ENCODE data around the gene MRTFB. TPM values are rescaled to one million over a fixed set of nuclear protein-coding genes. Genes with fewer than 3 reads are reported as not detected.

The MRTFB gene
- total and polyA plus RNA-seq, 2 of the 13 experiments (the other 11 are each of a cell fraction or from before 2014, with no cell fraction given): 11.4 to 14.0 TPM

- TF ChIP-seq, protein P1, sequence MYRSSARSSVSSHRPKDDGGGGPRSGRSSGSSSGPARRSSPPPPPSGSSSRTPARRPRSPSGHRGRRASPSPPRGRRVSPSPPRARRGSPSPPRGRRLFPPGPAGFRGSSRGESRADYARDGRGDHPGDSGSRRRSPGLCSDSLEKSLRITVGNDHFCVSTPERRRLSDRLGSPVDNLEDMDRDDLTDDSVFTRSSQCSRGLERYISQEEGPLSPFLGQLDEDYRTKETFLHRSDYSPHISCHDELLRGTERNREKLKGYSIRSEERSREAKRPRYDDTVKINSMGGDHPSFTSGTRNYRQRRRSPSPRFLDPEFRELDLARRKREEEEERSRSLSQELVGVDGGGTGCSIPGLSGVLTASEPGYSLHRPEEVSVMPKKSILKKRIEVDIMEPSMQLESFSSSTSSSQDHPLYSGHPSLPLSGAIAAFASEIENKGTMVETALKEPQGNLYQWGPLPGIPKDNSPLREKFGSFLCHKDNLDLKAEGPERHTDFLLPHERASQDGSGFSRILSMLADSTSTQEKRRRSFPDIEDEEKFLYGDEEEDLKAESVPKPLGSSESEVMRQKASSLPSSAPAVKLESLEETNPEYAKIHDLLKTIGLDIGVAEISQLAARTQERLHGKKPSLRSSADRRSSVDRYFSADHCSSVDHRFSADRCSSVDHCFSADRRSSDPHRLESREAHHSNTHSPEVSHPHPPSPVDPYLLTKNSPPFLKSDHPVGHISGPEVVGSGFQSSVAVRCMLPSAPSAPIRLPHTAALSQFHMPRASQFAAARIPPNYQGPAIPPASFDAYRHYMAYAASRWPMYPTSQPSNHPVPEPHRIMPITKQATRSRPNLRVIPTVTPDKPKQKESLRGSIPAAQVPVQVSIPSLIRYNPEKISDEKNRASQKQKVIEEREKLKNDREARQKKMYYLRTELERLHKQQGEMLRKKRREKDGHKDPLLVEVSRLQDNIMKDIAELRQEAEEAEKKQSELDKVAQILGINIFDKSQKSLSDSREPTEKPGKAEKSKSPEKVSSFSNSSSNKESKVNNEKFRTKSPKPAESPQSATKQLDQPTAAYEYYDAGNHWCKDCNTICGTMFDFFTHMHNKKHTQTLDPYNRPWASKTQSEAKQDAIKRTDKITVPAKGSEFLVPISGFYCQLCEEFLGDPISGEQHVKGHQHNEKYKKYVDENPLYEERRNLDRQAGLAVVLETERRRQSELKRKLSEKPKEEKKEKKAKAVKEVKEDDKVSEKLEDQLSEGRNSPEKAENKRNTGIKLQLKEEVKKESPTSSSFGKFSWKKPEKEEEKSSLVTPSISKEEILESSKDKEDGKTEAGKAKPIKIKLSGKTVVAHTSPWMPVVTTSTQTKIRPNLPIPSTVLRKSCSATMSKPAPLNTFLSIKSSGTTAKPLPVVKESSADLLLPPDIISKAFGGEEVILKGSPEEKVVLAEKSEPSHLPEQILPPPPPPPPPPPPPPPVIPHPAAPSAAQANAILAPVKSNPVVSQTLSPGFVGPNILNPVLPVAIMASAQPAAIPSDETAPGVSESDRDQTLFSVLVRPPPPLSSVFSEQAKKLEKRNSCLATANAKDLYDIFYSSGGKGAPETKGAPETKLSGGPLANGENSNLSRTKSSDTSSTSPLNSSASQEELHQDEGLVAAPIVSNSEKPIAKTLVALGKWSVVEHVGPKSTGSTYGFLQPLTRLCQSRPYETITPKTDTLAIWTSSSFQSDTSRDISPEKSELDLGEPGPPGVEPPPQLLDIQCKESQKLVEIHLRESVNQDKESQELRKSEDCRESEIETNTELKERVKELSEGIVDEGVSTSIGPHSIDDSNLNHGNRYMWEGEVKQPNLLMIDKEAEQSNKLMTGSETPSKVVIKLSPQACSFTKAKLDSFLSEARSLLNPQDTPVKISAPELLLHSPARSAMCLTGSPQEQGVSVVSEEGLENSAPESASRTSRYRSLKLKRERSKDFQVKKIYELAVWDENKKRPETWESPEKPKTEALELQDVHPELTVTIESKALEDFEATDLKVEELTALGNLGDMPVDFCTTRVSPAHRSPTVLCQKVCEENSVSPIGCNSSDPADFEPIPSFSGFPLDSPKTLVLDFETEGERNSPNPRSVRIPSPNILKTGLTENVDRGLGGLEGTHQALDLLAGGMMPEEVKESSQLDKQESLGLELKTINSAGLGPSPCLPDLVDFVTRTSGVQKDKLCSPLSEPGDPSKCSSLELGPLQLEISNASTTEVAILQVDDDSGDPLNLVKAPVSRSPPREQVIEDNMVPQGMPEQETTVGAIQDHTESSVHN (CRISPR knock-in tag; IDR thresholded peaks at IDR 0.05): no peak
- TF ChIP-seq ATM (IDR thresholded peaks at IDR 0.05; ENCODE audit: borderline replicate concordance) (no peak), PHF8 (CRISPR knock-in tag; IDR thresholded peaks at IDR 0.05) (no peak)
These were observed 79.7 kb downstream of the MRTFB start (continued) for GRCh38 chr16:14150796-14151195.

DNA sequence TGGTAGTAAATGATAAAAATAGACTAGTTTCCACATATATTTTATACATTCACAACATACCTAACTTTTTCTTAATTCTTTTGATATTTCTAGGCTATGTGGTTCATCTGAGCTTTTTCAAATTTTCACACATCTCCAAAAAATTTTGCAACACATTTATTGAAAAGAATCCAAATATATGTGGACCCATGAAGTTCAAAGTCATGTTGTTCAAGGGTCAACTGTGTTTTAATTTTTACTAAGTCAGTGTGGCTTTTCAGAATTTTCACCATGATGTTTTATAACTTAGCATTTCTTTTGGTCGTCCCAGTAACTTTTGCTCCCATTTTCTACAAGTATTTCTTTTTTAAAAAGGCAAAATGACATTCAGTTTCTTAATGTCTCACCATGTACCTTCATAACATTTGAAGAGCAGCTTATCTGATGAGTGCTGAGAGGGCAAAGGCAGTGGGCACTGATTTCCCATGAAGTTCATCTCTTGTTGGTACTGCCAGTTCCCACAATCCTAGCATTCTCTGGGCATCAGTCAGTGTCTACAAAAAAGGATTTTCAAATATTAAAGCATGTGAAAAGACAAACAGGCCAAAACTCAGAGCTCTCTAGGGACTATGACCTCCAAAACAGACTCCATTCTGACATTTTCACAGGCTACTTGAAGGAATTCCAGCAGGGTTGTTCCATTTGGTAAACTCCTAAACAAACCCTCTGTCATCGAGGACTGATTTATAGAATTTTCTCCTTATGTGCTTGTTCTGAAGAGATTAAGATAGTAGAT, 80.3 kb downstream of the MRTFB start:
- BruUV-seq (replicated peaks): no TSS peak
- 98% methylated on average over 2 of the region's 2 CpGs for WGBS (ENCODE audit: low lambda C conversion rate)
- Histone ChIP-seq H3K4me1 (ENCODE audit: insufficient read depth, low read length) (peaks cover 10% of the 10 kb centered on the region), H3K27ac (ENCODE audit: extremely low read length, insufficient read depth, low read length) (no peak overlapping the region), H3K27me3 (ENCODE audit: control insufficient read depth in 1 of 2, insufficient read depth in 2 of 2, low read length in 2 of 2) (no peaks in the 10 kb centered on the region), H4K20me1 (ENCODE audit: insufficient read depth, low read length) (no peaks in the 10 kb centered on the region), H3K9ac (ENCODE audit: insufficient read depth, low read depth, low read length) (no peak overlapping the region), H2AFZ (ENCODE audit: low read length) (no peak overlapping the region), H3K9me3 (ENCODE audit: low read length) (no peaks in the 10 kb centered on the region), H3K4me2 (ENCODE audit: low read depth, low read length) (no peak overlapping the region), H3K4me3 (replicated peaks in 1 of 3; ENCODE audit: insufficient read depth in 1 of 3, low read depth in 2 of 3, low read length in 3 of 3) (no peak overlapping the region), H3K79me2 (ENCODE audit: insufficient read depth, low read length) (no peaks in the 10 kb centered on the region), H3K36me3 (replicated peaks in 1 of 2; ENCODE audit: control insufficient read depth in 1 of 2, insufficient read depth in 2 of 2, low read length in 2 of 2) (peaks cover 3 to 8% of the 10 kb centered on the region in 2 experiments)
- no peak for DNase-seq (ENCODE audit: low spot score)
- ChIA-PET CTCF (ENCODE audit: low intra/inter-chr PET ratio, low total read pairs) (no interaction called here), POLR2A (no interaction called here)
- FAIRE-seq: no peak
- intact Hi-C loops (cut with micrococcal nuclease; ENCODE audit: unreplicated experiment) (no loop called here), in situ Hi-C loops (cut with HindIII; ENCODE audit: extremely low pct_ligation_motif_present, low pct_unique_long_range_greater_than_20kb) (loop anchor here (10.0 kb wide), 1 partner anchor 63 kb away; no protein-coding TSS in a partner anchor)
- ATAC-seq: no peak
- TF ChIP-seq, protein P2, sequence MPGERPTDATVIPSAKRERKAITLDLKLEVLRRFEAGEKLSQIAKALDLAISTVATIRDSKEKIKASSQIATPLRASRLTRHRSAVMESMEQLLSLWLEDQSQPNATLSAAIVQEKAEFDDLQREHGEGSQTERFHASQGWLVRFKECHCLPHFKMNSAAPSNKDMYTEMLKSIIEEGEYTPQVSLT (CRISPR knock-in tag; IDR thresholded peaks at IDR 0.05; ENCODE audit: borderline replicate concordance, low read depth): no peak
- TF ChIP-seq MATR3 (CRISPR knock-in tag; IDR thresholded peaks at IDR 0.05) (no peak), PBX3 (CRISPR knock-in tag; IDR thresholded peaks at IDR 0.05; ENCODE audit: borderline replicate concordance) (no peak), ZNF280D (CRISPR knock-in tag; IDR thresholded peaks at IDR 0.05) (0 out of 2 replicates have a peak, but pooled peaks have one; percentile 31), ZNF589 (CRISPR knock-in tag; conservative IDR thresholded peaks at IDR 0.05) (no peak)

All from HepG2 (cell line).